K562 (cell line): ENCODE results near the gene SLC25A48. TPM values are rescaled to one million over a fixed set of nuclear protein-coding genes. Genes with fewer than 3 reads are reported as not detected.

Experiments
- ATAC-seq: fragments of 200-7000 bp; cut with Tn5 transposase; 3 replicates; pipeline ENCODE4 v1.9.1; 2020; ENCODE audit warnings: moderate library complexity
- BruUV-seq: library from RNA; stranded (reverse); fragments of 400-500 nt; replicated peaks from 2 replicates; lab custom pipeline; 2021; lab: Mats Ljungman, UMichigan
- CTCF ChIA-PET: fragments of 300-600 bp; formaldehyde crosslinking; extraction: SDS; loops from one replicate; lab custom pipeline; 2021; ENCODE audit warnings: low intra/inter-chr PET ratio; lab: Yijun Ruan, JAX
- POLR2A ChIA-PET: fragments of 300-600, 350-650 bp; sonication (Branson Sonifier 250); formaldehyde crosslinking; extraction: SDS; loops from one replicate; lab custom pipeline; 2021; ENCODE audit warnings: antibody characterized with exemption, inconsistent platforms; lab: Yijun Ruan, JAX
- DNase-seq, 4 experiments: peaks; one replicate each; pipeline versions ENCODE4 v3.0.0 to v3.0.0-alpha.2; 2011 to 2018; ENCODE audit warnings: low spot score in 3 of 4, mixed read lengths in 3 of 4; ENCODE audit errors: extremely low read depth in 1 of 4
- FAIRE-seq: peaks from 2 replicates; lab custom pipeline; 2011; peaks lifted over from hg19 to GRCh38; lab: Jason Lieb, UNC
- H2AFZ ChIP-seq: 2 replicates; pipeline ENCODE4 v1.6.0; 2011; ENCODE audit warnings: low read depth, low read length, control low read depth, inconsistent platforms
- H3K27ac ChIP-seq: fragments of 200-600 bp; 3 replicates; pipeline ENCODE4 v1.8.0; 2011; ENCODE audit warnings: low read depth, mild to moderate bottlenecking, control low read depth, inconsistent platforms, low read length, moderate library complexity, mixed read lengths; ENCODE audit errors: extremely low read depth
- H3K27me3 ChIP-seq, 2 experiments: fragments of 300-600 bp in 1 of 2; 2 replicates in 1 of 2; 3 replicates in 1 of 2; pipeline versions ENCODE4 v1.6.0 to v1.8.0; 2011; ENCODE audit warnings: inconsistent platforms in 2 of 2, low read length in 2 of 2, mild to moderate bottlenecking in 1 of 2, mixed read lengths in 1 of 2, moderate library complexity in 1 of 2; ENCODE audit not compliant: control insufficient read depth in 2 of 2, insufficient read depth in 2 of 2
- H3K36me3 ChIP-seq: fragments of 300-600 bp; 3 replicates; pipeline ENCODE4 v1.8.0; 2011; ENCODE audit warnings: mild to moderate bottlenecking, low read length, inconsistent platforms; ENCODE audit not compliant: control insufficient read depth, insufficient read depth
- H3K4me1 ChIP-seq, 2 experiments: fragments of 200-600 bp in 1 of 2; replicated peaks in 1 of 2; 2 replicates in 1 of 2; 3 replicates in 1 of 2; pipeline versions ENCODE4 v1.5.1 to v1.8.0; 2011; ENCODE audit warnings: inconsistent platforms in 2 of 2, low read length in 2 of 2, mild to moderate bottlenecking in 1 of 2, mixed read lengths in 1 of 2, moderate library complexity in 1 of 2; ENCODE audit not compliant: control insufficient read depth in 2 of 2, insufficient read depth in 2 of 2
- H3K4me2 ChIP-seq: 2 replicates; pipeline ENCODE4 v1.6.1; 2011; ENCODE audit warnings: low read length, control low read depth, inconsistent platforms, mixed read lengths; ENCODE audit not compliant: insufficient read depth
- H3K4me3 ChIP-seq: fragments of 200-600 bp; sonication (generic), shearing (Covaris generic); 2 replicates; pipeline ENCODE4 v1.5.1; 2016; ENCODE audit warnings: control low read depth, inconsistent platforms
- H3K79me2 ChIP-seq: fragments of 200-600 bp; 3 replicates; pipeline ENCODE4 v1.8.0; 2011; ENCODE audit warnings: low read length, inconsistent platforms; ENCODE audit not compliant: control insufficient read depth, insufficient read depth
- H3K9ac ChIP-seq, 2 experiments: 2 replicates each; pipeline versions ENCODE4 v1.6.0 to v1.6.1; 2011; ENCODE audit warnings: low read depth in 2 of 2, low read length in 2 of 2, control low read depth in 1 of 2, inconsistent platforms in 1 of 2, mild to moderate bottlenecking in 1 of 2, mixed read lengths in 1 of 2; ENCODE audit not compliant: insufficient read depth in 1 of 2
- H3K9me1 ChIP-seq: one replicate; pipeline ENCODE4 v1.6.0; 2011; ENCODE audit warnings: inconsistent platforms, mild to moderate bottlenecking, low read length, moderate library complexity; ENCODE audit not compliant: control insufficient read depth, insufficient read depth
- H3K9me3 ChIP-seq: replicated peaks from 2 replicates; pipeline ENCODE4 v1.5.1; 2011; ENCODE audit warnings: low read depth, low read length, inconsistent platforms; ENCODE audit not compliant: control insufficient read depth, insufficient read depth
- H4K20me1 ChIP-seq: replicated peaks from 2 replicates; pipeline ENCODE4 v1.6.1; 2011; ENCODE audit warnings: low read length, inconsistent platforms, mixed read lengths; ENCODE audit not compliant: control insufficient read depth, insufficient read depth
- CBFA2T3 ChIP-seq: fragments of 450-650 bp; IDR thresholded peaks from 2 replicates; pipeline ENCODE4 v1.6.1; 2017
- FOSL1 ChIP-seq: fragments of 200-800 bp; sonication (Bioruptor generic); conservative IDR thresholded peaks from 2 replicates; pipeline ENCODE4 v1.6.1; 2016; ENCODE audit warnings: missing genetic modification characterization, missing compliant biosample characterization
- GATA2 ChIP-seq: sonication (generic); formaldehyde crosslinking; IDR thresholded peaks from 2 replicates; pipeline ENCODE4 v1.4.0; 2020; ENCODE audit warnings: mild to moderate bottlenecking, missing genetic modification reagents
- MBD1 ChIP-seq: fragments of 250-450 bp; sonication (Bioruptor Pico); IDR thresholded peaks from 2 replicates; pipeline ENCODE4 v1.8.0; 2022; ENCODE audit warnings: inconsistent platforms
- POLR2G ChIP-seq: fragments of 200-400 bp; formaldehyde crosslinking; IDR thresholded peaks from 2 replicates; pipeline ENCODE4 v1.6.1; 2017; ENCODE audit warnings: low read depth, mild to moderate bottlenecking, antibody characterized with exemption, low read length, moderate library complexity
- RERE ChIP-seq: sonication (generic); formaldehyde crosslinking; IDR thresholded peaks from 2 replicates; pipeline ENCODE4 v1.8.0; 2023; ENCODE audit warnings: missing genetic modification reagents, mild to moderate bottlenecking, borderline replicate concordance
- SIN3B ChIP-seq: fragments of 450-650 bp; IDR thresholded peaks from 2 replicates; pipeline ENCODE4 v1.6.1; 2017; ENCODE audit warnings: low read depth, mild to moderate bottlenecking, moderate library complexity
- SMARCE1 ChIP-seq: fragments of 450-650 bp; IDR thresholded peaks from 2 replicates; pipeline ENCODE4 v1.7.1; 2016; ENCODE audit warnings: mild to moderate bottlenecking
- ZNF347 ChIP-seq: fragments of 450-650 bp; formaldehyde crosslinking; IDR thresholded peaks from 2 replicates; pipeline ENCODE4 v1.4.0; 2020; ENCODE audit warnings: low read depth, mild to moderate bottlenecking, moderate library complexity
- ZNF561 ChIP-seq: fragments of 450-650 bp; formaldehyde crosslinking; conservative IDR thresholded peaks from 2 replicates; pipeline ENCODE4 v1.4.0; 2020; ENCODE audit warnings: mild to moderate bottlenecking, moderate library complexity
- WGBS: fragments of 100-300 bp; shearing (Covaris generic); methylation state at CpG from one replicate; pipeline ENCODE4 v1.1.6; 2016; ENCODE audit warnings: low coverage, mixed read lengths; ENCODE audit not compliant: insufficient coverage; ENCODE audit errors: missing lambda C conversion rate; 5-methylcytosine and 5-hydroxymethylcytosine counted together
- in situ Hi-C: fragments of 300-500 bp; cut with MboI; formaldehyde crosslinking; loops from 4 replicates; pipeline ENCODE4 v1.15.0; 2018; ENCODE audit warnings: inconsistent platforms, mixed read lengths
- intact Hi-C: fragments of 100-400 bp; cut with micrococcal nuclease; formaldehyde crosslinking; loops from 2 replicates; pipeline ENCODE4 v1.14.2; 2022
- polyA plus RNA-seq, 8 experiments: library from polyadenylated mRNA; depleted of rRNA in 4 of 8; stranded (reverse) in 5 of 8; unstranded in 3 of 8; fragments of >200 nt; fragmentation: Nextera tagmentation in 2 of 8; fragmentation: Illumina TruSeq in 1 of 8; extraction: Ambion mirVana in 2 of 8; extraction: Trizol in 1 of 8; gene quantifications; 2 replicates each; pipeline versions ENCODE4 v1.2.1 to v1.2.3, GENCODE V29; 2011 to 2014; ENCODE audit warnings: inconsistent platforms in 1 of 8, missing spikeins in 1 of 8
- total RNA-seq, 7 experiments: library from RNA; depleted of rRNA in 6 of 7; stranded (reverse); fragments of >200 nt in 6 of 7; fragmentation: Illumina TruSeq in 2 of 7; extraction: Trizol in 2 of 7; gene quantifications; 2 replicates each; pipeline versions ENCODE4 v1.2.1 to v1.2.3, GENCODE V29; 2011 to 2021; ENCODE audit warnings: low replicate concordance in 1 of 7

Gene SLC25A48
- total and polyA plus RNA-seq, 9 of the 15 experiments (the other 6 are each of a cell fraction or from before 2014, with no cell fraction given) = 0.08 to 0.35 (median 0.23) TPM; not detected in 1

- TF ChIP-seq SMARCE1 (no peak), CBFA2T3 (0 out of 2 replicates have a peak, but pooled peaks have one; percentile 4), ZNF347 (CRISPR knock-in tag) (no peak)
- no peaks in the 10 kb centered on the region for H4K20me1 ChIP-seq
- H3K9ac ChIP-seq = no peak overlapping the region
- no peak overlapping the region for H3K4me3 ChIP-seq
- BruUV-seq = no TSS peak
- no peaks in the 10 kb centered on the region for H3K9me3 ChIP-seq
- no peaks in the 10 kb centered on the region for H3K79me2 ChIP-seq
- in situ Hi-C loops (no loop called here), intact Hi-C loops (no loop called here)
- no peak overlapping the region for H3K4me2 ChIP-seq
- WGBS = 0% methylated on average over 3 of the region's 3 CpGs
- no peak overlapping the region for H3K27ac ChIP-seq
- FAIRE-seq (no peak), DNase-seq (no peak), ATAC-seq (no peak)
- no peaks in the 10 kb centered on the region for H3K9me1 ChIP-seq
- POLR2A ChIA-PET = no interaction called here
- H3K4me1 ChIP-seq = no peaks in the 10 kb centered on the region
- no peaks in the 10 kb centered on the region for H3K36me3 ChIP-seq
- CTCF ChIA-PET = no interaction called here
- H3K27me3 ChIP-seq = peaks cover 0 to 18% of the 10 kb centered on the region in 2 experiments; a peak in 2 of 5 replicates
- H2AFZ ChIP-seq = no peak overlapping the region
These were observed 40.0 kb downstream of the SLC25A48 start for GRCh38 chr5:135874461-135874860.

GRCh38 chr5:135875567-135875966 is 41.1 kb downstream of the SLC25A48 start:
- Histone ChIP-seq H3K36me3 (no peaks in the 10 kb centered on the region), H3K4me3 (no peak overlapping the region), H3K4me2 (no peak overlapping the region), H3K79me2 (no peaks in the 10 kb centered on the region), H3K27ac (no peak overlapping the region), H3K9me1 (no peaks in the 10 kb centered on the region), H3K9ac (no peak overlapping the region), H2AFZ (no peak overlapping the region), H3K27me3 (peaks cover 2 to 29% of the 10 kb centered on the region in 2 experiments; a peak in 2 of 5 replicates), H4K20me1 (no peaks in the 10 kb centered on the region), H3K4me1 (no peaks in the 10 kb centered on the region), H3K9me3 (no peaks in the 10 kb centered on the region)
- in situ Hi-C loops = no loop called here
- ATAC-seq = no peak
- no peak for DNase-seq
- no peak for FAIRE-seq
- intact Hi-C loops = no loop called here
- WGBS = 0% methylated on average over 3 of the region's 3 CpGs
- BruUV-seq = no TSS peak
- ChIA-PET CTCF (no interaction called here), POLR2A (no interaction called here)
- no peak for TF ChIP-seq SIN3B
- no peak for TF ChIP-seq GATA2 (CRISPR knock-in tag)
- no peak for TF ChIP-seq POLR2G
- no peak for TF ChIP-seq RERE (CRISPR knock-in tag)
- no peak for TF ChIP-seq FOSL1 (tag)
- TF ChIP-seq MBD1 = no peak
- TF ChIP-seq ZNF561 (CRISPR knock-in tag) = no peak
